Liver (tissue), 10 donors: Measurements from ENCODE around the gene PLAC1. TPM values are rescaled to one million over a fixed set of nuclear protein-coding genes. Genes with fewer than 3 reads are reported as not detected.

Source experiments
- DNase-seq: peaks from one replicate; pipeline ENCODE4 v3.0.0-alpha.2; 2017; ENCODE audit warnings: low spot score
- H3K27ac ChIP-seq, 2 donors: one replicate each; pipeline ENCODE4 v1.7.0; 2013; ENCODE audit warnings: inconsistent platforms in 2 of 2, low read length in 2 of 2, control low read depth in 1 of 2, low read depth in 1 of 2, mild to moderate bottlenecking in 1 of 2
- H3K27me3 ChIP-seq, 4 donors: one replicate each; pipeline versions ENCODE4 v1.6.1 to v1.7.0; 2013; ENCODE audit warnings: low read length in 3 of 4, inconsistent platforms in 1 of 4, mild to moderate bottlenecking in 1 of 4, moderate library complexity in 1 of 4; ENCODE audit not compliant: control insufficient read depth in 4 of 4, insufficient read depth in 4 of 4
- H3K36me3 ChIP-seq, 4 donors: one replicate each; pipeline versions ENCODE4 v1.6.1 to v1.7.0; 2013; ENCODE audit warnings: low read length in 3 of 4, mild to moderate bottlenecking in 3 of 4, low read depth in 1 of 4, moderate library complexity in 1 of 4; ENCODE audit not compliant: control insufficient read depth in 4 of 4, insufficient read depth in 3 of 4
- H3K4me1 ChIP-seq, 4 donors: one replicate each; pipeline versions ENCODE4 v1.6.1 to v1.7.0; 2013; ENCODE audit warnings: low read length in 3 of 4, mild to moderate bottlenecking in 3 of 4, moderate library complexity in 1 of 4; ENCODE audit not compliant: control insufficient read depth in 4 of 4, insufficient read depth in 4 of 4
- H3K4me3 ChIP-seq, 3 donors: one replicate each; pipeline versions ENCODE4 v1.6.1 to v1.7.0; 2013; ENCODE audit warnings: low read length in 3 of 3, control low read depth in 1 of 3, low read depth in 1 of 3, mild to moderate bottlenecking in 1 of 3
- H3K9ac ChIP-seq, 2 donors: one replicate each; pipeline ENCODE4 v1.7.0; 2013; ENCODE audit warnings: low read length in 2 of 2, mild to moderate bottlenecking in 2 of 2, moderate library complexity in 2 of 2, control low read depth in 1 of 2, low read depth in 1 of 2
- H3K9me3 ChIP-seq, 4 donors: one replicate each; pipeline versions ENCODE4 v1.6.1 to v1.7.0; 2013; ENCODE audit warnings: low read length in 3 of 4; ENCODE audit not compliant: control insufficient read depth in 4 of 4
- CTCF ChIP-seq: fragments of 150-350 bp; IDR thresholded peaks from 2 replicates; pipeline ENCODE4 v1.5.1; 2017; ENCODE audit warnings: improper control_type of control experiment, low read depth, low read length; ENCODE audit not compliant: missing input control
- JUND ChIP-seq, 2 donors: IDR thresholded peaks; 2 replicates each; pipeline ENCODE4 v1.6.1; 2016; ENCODE audit warnings: antibody characterized with exemption in 2 of 2
- NR2F2 ChIP-seq: IDR thresholded peaks from 2 replicates; pipeline ENCODE4 v1.6.1; 2016; ENCODE audit warnings: antibody characterized with exemption
- RAD21 ChIP-seq, 2 donors: IDR thresholded peaks; 2 replicates each; pipeline ENCODE4 v1.6.1; 2016; ENCODE audit warnings: antibody characterized with exemption in 2 of 2, mild to moderate bottlenecking in 2 of 2
- ZBTB33 ChIP-seq: IDR thresholded peaks from 2 replicates; pipeline ENCODE4 v1.6.1; 2016; ENCODE audit warnings: antibody characterized with exemption
- WGBS: extraction: QIAGEN DNeasy Blood & Tissue Kit; methylation state at CpG from one replicate; pipeline ENCODE4 v1.1.7; 2013; 5-methylcytosine and 5-hydroxymethylcytosine counted together
- polyA plus RNA-seq, 2 donors: library from polyadenylated mRNA; stranded (reverse) in 1 of 2; unstranded in 1 of 2; fragments of 200-250 nt in 1 of 2; fragments of >200 nt in 1 of 2; fragmentation: Nextera tagmentation in 1 of 2; extraction: Ambion mirVana in 1 of 2; gene quantifications; one replicate each; pipeline versions ENCODE4 v1.2.1 to v1.2.3, GENCODE V29; 2013 to 2015
- small RNA-seq: library from RNA; depleted of rRNA; stranded (forward); fragments of <200 nt; gene quantifications from one replicate; pipeline ENCODE3, GENCODE V24; 2014
- total RNA-seq, 2 donors: library from RNA; depleted of rRNA; stranded (reverse); fragments of >200 nt; gene quantifications; one replicate each; pipeline ENCODE4 v1.2.3, GENCODE V29; 2014
- donor health status: healthy.
- donor health status: healthy.
- donor health status: healthy.
- donor health status: healthy.
- donor health status: healthy.

The PLAC1 gene
- total and polyA plus RNA-seq, 4 donors: not detected

- no peak for DNase-seq
- TF ChIP-seq ZBTB33: no peak
- TF ChIP-seq NR2F2: no peak
- peak; percentile 29 for TF ChIP-seq CTCF
- TF ChIP-seq JUND (IDR thresholded peaks at IDR 0.05): no peak
- TF ChIP-seq RAD21 (IDR thresholded peaks at IDR 0.05): peak; percentile 61 to 77
Measured at GRCh38 chrX:134520860-134521390, 137.3 kb downstream of the PLAC1 start.

More at GRCh38 chrX:134520860-134521390, 137.3 kb downstream of the PLAC1 start:
- Histone ChIP-seq H3K4me3 (no peak overlapping the region), H3K4me1 (no peaks in the 10 kb centered on the region), H3K9me3 (no peaks in the 10 kb centered on the region), H3K27ac (no peak overlapping the region), H3K36me3 (no peaks in the 10 kb centered on the region), H3K27me3 (no peaks in the 10 kb centered on the region), H3K9ac (no peak overlapping the region)
- WGBS: 89% methylated on average over 3 of the region's 3 CpGs

Small RNA genes within 50 kb of the gene (small RNA-seq; reads per million reads assigned to genes)
- gene AC004383.1: not detected
- gene MIR450A1: not detected
- gene MIR450A2: 0.24 reads per million, percentile 14 among the genes with 10 or more reads in this experiment
- 21.4 reads per million, percentile 96 among the genes with 10 or more reads in this experiment for gene MIR450B
- 4.9 reads per million, percentile 92 among the genes with 10 or more reads in this experiment for gene MIR503
- gene MIR542: 17.0 reads per million, percentile 95 among the genes with 10 or more reads in this experiment

Other genes starting within 250 kb of the PLAC1 start
- gene HPRT1, start 198.3 kb downstream of the PLAC1 start, total RNA-seq: 10 to 100 TPM in 1 of 2 donors, 1 to 10 TPM in 1; 5.7 to 18.4 TPM
- gene HPRT1, start 198.3 kb downstream of the PLAC1 start, polyA plus RNA-seq: 10 to 100 TPM; 11.4 to 12.7 TPM
- gene PABIR2, start 138.7 kb upstream of the PLAC1 start, total RNA-seq: 10 to 100 TPM in 1 of 2 donors, 1 to 10 TPM in 1; 3.5 to 19.0 TPM
- 1 to 10 TPM; 2.7 to 3.9 TPM for gene PABIR2, start 138.7 kb upstream of the PLAC1 start, polyA plus RNA-seq